IMR-90 (cell line): ENCODE measurements around the gene RDH12. TPM values are rescaled to one million over a fixed set of nuclear protein-coding genes. Genes with fewer than 3 reads are reported as not detected.

ENCODE experiments used
- ATAC-seq: fragments of 200-7000 bp; cut with Tn5 transposase; 2 replicates; pipeline ENCODE4 v1.9.1; 2020; ENCODE audit warnings: low read depth, mild to moderate bottlenecking, moderate library complexity
- BruUV-seq: library from RNA; stranded (reverse); fragments of 400-500 nt; replicated peaks from 2 replicates; lab custom pipeline; 2021; lab: Mats Ljungman, UMichigan
- CTCF ChIA-PET: fragments of 300-600 bp; formaldehyde crosslinking; extraction: SDS; loops from one replicate; lab custom pipeline; 2021; ENCODE audit warnings: antibody characterized with exemption; lab: Yijun Ruan, JAX
- POLR2A ChIA-PET: fragments of 300-600 bp; sonication (Branson Sonifier 250); formaldehyde crosslinking; loops from one replicate; lab custom pipeline; 2022; ENCODE audit warnings: antibody characterized with exemption; ENCODE audit not compliant: unreplicated experiment; lab: Charles Lee
- DNase-seq: peaks from one replicate; pipeline ENCODE4 v3.0.0; 2013
- H2AFZ ChIP-seq: replicated peaks from 2 replicates; pipeline ENCODE3; 2013; ENCODE audit warnings: low read length, mild to moderate bottlenecking; ENCODE audit not compliant: poor library complexity
- H2AK5ac ChIP-seq: 2 replicates; pipeline ENCODE4 v1.6.1; 2013; ENCODE audit warnings: low read depth, low read length, inconsistent platforms
- H2AK9ac ChIP-seq: replicated peaks from 2 replicates; pipeline ENCODE3; 2013; ENCODE audit warnings: mild to moderate bottlenecking, low read depth, low read length, moderate library complexity; ENCODE audit not compliant: poor library complexity
- H2BK120ac ChIP-seq: 2 replicates; pipeline ENCODE4 v1.6.1; 2013; ENCODE audit warnings: low read depth, low read length, inconsistent platforms
- H2BK15ac ChIP-seq: 3 replicates; pipeline ENCODE4 v1.6.1; 2013; ENCODE audit warnings: low read depth, low read length, inconsistent platforms
- H2BK20ac ChIP-seq: 2 replicates; pipeline ENCODE4 v1.6.1; 2013; ENCODE audit warnings: low read depth, mild to moderate bottlenecking, inconsistent platforms, low read length, moderate library complexity
- H2BK5ac ChIP-seq: 2 replicates; pipeline ENCODE4 v1.6.1; 2013; ENCODE audit warnings: mild to moderate bottlenecking, low read depth, low read length, inconsistent platforms; ENCODE audit not compliant: poor library complexity, severe bottlenecking
- H3K14ac ChIP-seq: replicated peaks from 2 replicates; pipeline ENCODE4 v1.6.1; 2013; ENCODE audit warnings: low read depth, low read length, inconsistent platforms
- H3K18ac ChIP-seq: 2 replicates; pipeline ENCODE4 v1.6.1; 2013; ENCODE audit warnings: low read depth, low read length, control low read depth
- H3K23ac ChIP-seq: 2 replicates; pipeline ENCODE4 v1.6.1; 2013; ENCODE audit warnings: low read depth, low read length, inconsistent platforms
- H3K27ac ChIP-seq: 2 replicates; pipeline ENCODE4 v1.5.1; 2013; ENCODE audit warnings: mild to moderate bottlenecking, control low read depth, low read length; ENCODE audit not compliant: insufficient read depth
- H3K27me3 ChIP-seq: 2 replicates; pipeline ENCODE4 v1.6.1; 2013; ENCODE audit warnings: low read length; ENCODE audit not compliant: control insufficient read depth, insufficient read depth
- H3K36me3 ChIP-seq: 2 replicates; pipeline ENCODE4 v1.6.1; 2013; ENCODE audit warnings: low read length, mixed read lengths; ENCODE audit not compliant: control insufficient read depth, insufficient read depth
- H3K4ac ChIP-seq: 2 replicates; pipeline ENCODE4 v1.6.1; 2013; ENCODE audit warnings: low read depth, low read length, inconsistent platforms
- H3K4me1 ChIP-seq: 2 replicates; pipeline ENCODE4 v1.6.1; 2013; ENCODE audit warnings: low read length, mixed read lengths; ENCODE audit not compliant: control insufficient read depth, insufficient read depth
- H3K4me2 ChIP-seq: 2 replicates; pipeline ENCODE4 v1.6.1; 2013; ENCODE audit warnings: low read depth, mild to moderate bottlenecking, control low read depth, low read length, moderate library complexity
- H3K4me3 ChIP-seq: 2 replicates; pipeline ENCODE4 v1.5.1; 2013; ENCODE audit warnings: low read depth, mild to moderate bottlenecking, control low read depth, low read length, moderate library complexity; ENCODE audit not compliant: insufficient read depth
- H3K56ac ChIP-seq: 2 replicates; pipeline ENCODE4 v1.6.1; 2013; ENCODE audit warnings: low read length, inconsistent platforms; ENCODE audit not compliant: insufficient read depth; ENCODE audit errors: extremely low read depth
- H3K79me1 ChIP-seq, 2 experiments: 2 replicates each; pipeline ENCODE4 v1.6.1; 2013; ENCODE audit warnings: low read length in 2 of 2, inconsistent platforms in 1 of 2, low read depth in 1 of 2
- H3K9ac ChIP-seq: 2 replicates; pipeline ENCODE4 v1.6.1; 2013; ENCODE audit warnings: low read depth, low read length, control low read depth
- H3K9me1 ChIP-seq: 2 replicates; pipeline ENCODE4 v1.6.1; 2013; ENCODE audit warnings: low read length, inconsistent platforms; ENCODE audit not compliant: insufficient read depth
- H3K9me3 ChIP-seq: 2 replicates; pipeline ENCODE4 v1.6.1; 2013; ENCODE audit warnings: low read length; ENCODE audit not compliant: control insufficient read depth, insufficient read depth
- H4K20me1 ChIP-seq: 2 replicates; pipeline ENCODE4 v1.6.1; 2013; ENCODE audit warnings: low read length, inconsistent platforms; ENCODE audit not compliant: insufficient read depth
- H4K5ac ChIP-seq: 2 replicates; pipeline ENCODE4 v1.6.1; 2013; ENCODE audit warnings: mild to moderate bottlenecking, low read depth, low read length, control low read depth
- H4K8ac ChIP-seq, 2 experiments: 2 replicates each; pipeline ENCODE4 v1.6.1; 2013; ENCODE audit warnings: low read depth in 2 of 2, low read length in 2 of 2, control low read depth in 1 of 2, inconsistent platforms in 1 of 2
- H4K91ac ChIP-seq: 2 replicates; pipeline ENCODE4 v1.6.1; 2013; ENCODE audit warnings: low read depth, low read length, inconsistent platforms; ENCODE audit not compliant: insufficient read depth
- BHLHE40 ChIP-seq: fragments of 150-350 bp; IDR thresholded peaks from 2 replicates; pipeline ENCODE4 v1.6.1; 2016; ENCODE audit warnings: mild to moderate bottlenecking, low read depth, low read length
- CEBPB ChIP-seq: IDR thresholded peaks from 2 replicates; pipeline ENCODE4 v1.6.1; 2012; ENCODE audit warnings: low read depth, low read length, improper control_type of control experiment
- CHD1 ChIP-seq: IDR thresholded peaks from 2 replicates; pipeline ENCODE4 v1.6.1; 2012; ENCODE audit warnings: low read depth, low read length, improper control_type of control experiment
- ELK1 ChIP-seq: fragments of 150-350 bp; IDR thresholded peaks from 2 replicates; pipeline ENCODE4 v1.6.1; 2016; ENCODE audit warnings: low read depth, mild to moderate bottlenecking, low read length, moderate library complexity, borderline replicate concordance
- FOS ChIP-seq: fragments of 150-350 bp; IDR thresholded peaks from 2 replicates; pipeline ENCODE4 v1.6.1; 2016; ENCODE audit warnings: low read depth, low read length
- MAFK ChIP-seq: IDR thresholded peaks from 2 replicates; pipeline ENCODE4 v1.6.1; 2012; ENCODE audit warnings: low read depth, low read length, improper control_type of control experiment
- MAZ ChIP-seq: IDR thresholded peaks from 2 replicates; pipeline ENCODE4 v1.6.1; 2012; ENCODE audit warnings: low read depth, mild to moderate bottlenecking, low read length, improper control_type of control experiment, moderate library complexity, borderline replicate concordance
- MXI1 ChIP-seq: IDR thresholded peaks from 2 replicates; pipeline ENCODE4 v1.6.1; 2012; ENCODE audit warnings: low read depth, mild to moderate bottlenecking, low read length, moderate library complexity, borderline replicate concordance
- NFE2L2 ChIP-seq: fragments of 150-350 bp; IDR thresholded peaks from 2 replicates; pipeline ENCODE4 v1.6.1; 2016; ENCODE audit warnings: low read depth, mild to moderate bottlenecking, low read length
- POLR2A ChIP-seq: IDR thresholded peaks from 2 replicates; pipeline ENCODE4 v1.6.1; 2012; ENCODE audit warnings: mild to moderate bottlenecking, low read depth, low read length
- RAD21 ChIP-seq: IDR thresholded peaks from 2 replicates; pipeline ENCODE4 v1.6.1; 2012; ENCODE audit warnings: low read length, improper control_type of control experiment
- RCOR1 ChIP-seq: IDR thresholded peaks from 2 replicates; pipeline ENCODE4 v1.6.1; 2012; ENCODE audit warnings: mild to moderate bottlenecking, low read length, improper control_type of control experiment; ENCODE audit not compliant: insufficient replicate concordance
- RFX5 ChIP-seq: IDR thresholded peaks from 2 replicates; pipeline ENCODE4 v1.8.0; 2012; ENCODE audit warnings: low read depth, mild to moderate bottlenecking, low read length, moderate library complexity
- SMC3 ChIP-seq: fragments of 150-350 bp; IDR thresholded peaks from 2 replicates; pipeline ENCODE4 v1.6.1; 2016; ENCODE audit warnings: low read depth, mild to moderate bottlenecking, antibody characterized with exemption, low read length, moderate library complexity
- WGBS, 2 experiments: methylation state at CpG; one replicate each; pipeline versions ENCODE4 v1.1.5 to v1.1.7; 2013; ENCODE audit warnings: missing lambda C conversion rate in 2 of 2; ENCODE audit not compliant: insufficient read length in 1 of 2; ENCODE audit errors: extremely low coverage in 2 of 2; 5-methylcytosine and 5-hydroxymethylcytosine counted together
- dilution Hi-C: fragments of 300-500 bp; cut with HindIII; formaldehyde crosslinking; loops from one replicate; pipeline ENCODE4 v1.14.3; 2018; ENCODE audit warnings: low sequenced_read_pairs; ENCODE audit not compliant: unreplicated experiment
- in situ Hi-C: fragments of 300-500 bp; cut with MboI; formaldehyde crosslinking; loops from 3 replicates; pipeline ENCODE4 v1.14.3; 2019; ENCODE audit warnings: low sequenced_read_pairs, inconsistent platforms, mixed read lengths
- intact Hi-C: fragments of 100-400 bp; cut with micrococcal nuclease; formaldehyde crosslinking; loops from 2 replicates; pipeline ENCODE4 v1.10.0; 2022
- polyA plus RNA-seq, 3 experiments: library from polyadenylated mRNA; depleted of rRNA; stranded (reverse); fragments of >200 nt; gene quantifications; 2 replicates each; pipeline ENCODE4 v1.2.3, GENCODE V29; 2012; ENCODE audit warnings: low replicate concordance in 1 of 3
- total RNA-seq: library from RNA; depleted of rRNA; stranded (reverse); fragments of >200 nt; gene quantifications from 2 replicates; pipeline ENCODE4 v1.2.3, GENCODE V29; 2012
- TF ChIP-seq, protein P1 (sequence below): conservative IDR thresholded peaks from 2 replicates; pipeline ENCODE4 v1.5.1; 2012; ENCODE audit warnings: mild to moderate bottlenecking, low read depth, low read length, improper control_type of control experiment
- TF ChIP-seq, protein P2 (sequence below): fragments of 150-350 bp; IDR thresholded peaks from 2 replicates; pipeline ENCODE4 v1.6.1; 2017; ENCODE audit warnings: mild to moderate bottlenecking, antibody characterized with exemption, low read length, low read depth

Gene RDH12
- total and polyA plus RNA-seq, 2 of the 4 experiments (the other 2 are of a cell fraction), result not detected

DNA sequence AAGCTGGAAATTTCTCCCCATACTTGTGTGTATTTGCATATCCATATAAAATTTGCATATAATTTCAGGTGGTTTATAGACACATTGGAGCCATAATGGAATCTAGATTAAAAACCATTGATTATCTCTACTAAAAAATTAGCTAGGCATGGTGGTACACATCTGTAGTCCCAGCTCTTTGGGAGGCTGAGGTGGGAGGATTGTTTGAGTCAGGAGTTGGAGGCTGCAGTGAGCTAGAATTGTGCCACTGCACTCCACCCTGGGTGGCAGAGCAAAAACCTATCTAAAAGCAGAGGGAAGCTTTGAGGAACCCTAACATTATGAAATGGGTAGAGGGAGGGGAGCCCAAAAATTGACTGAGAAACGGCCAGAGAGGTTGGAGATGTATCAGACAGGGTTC is 3.5 kb upstream of the RDH12 start:
- Histone ChIP-seq H4K20me1 (peaks cover 4% of the 10 kb centered on the region; the same call in 1 of the 2 replicates), H4K8ac (no peak overlapping the region), H3K79me1 (peaks cover 5 to 16% of the 10 kb centered on the region in 2 experiments; a peak in 3 of 4 replicates), H2BK120ac (no peak overlapping the region), H3K4me3 (no peak overlapping the region), H3K4me2 (no peak overlapping the region), H3K36me3 (no peaks in the 10 kb centered on the region; the same call in 1 of the 2 replicates), H3K23ac (no peak overlapping the region), H3K9me1 (peaks cover 5% of the 10 kb centered on the region; the same call in 1 of the 2 replicates), H3K4me1 (peaks cover 3% of the 10 kb centered on the region), H3K4ac (no peak overlapping the region), H3K18ac (no peak overlapping the region), H2BK15ac (no peak overlapping the region), H4K91ac (no peak overlapping the region), H2AK9ac (no peak overlapping the region), H4K5ac (no peak overlapping the region), H3K9me3 (no peaks in the 10 kb centered on the region), H2BK5ac (no peak overlapping the region), H3K56ac (no peak overlapping the region), H2AFZ (no peak overlapping the region), H3K27me3 (no peaks in the 10 kb centered on the region), H2BK20ac (no peak overlapping the region), H3K14ac (no peak overlapping the region), H3K9ac (no peak overlapping the region), H2AK5ac (no peak overlapping the region), H3K27ac (no peak overlapping the region)
- no CpG with 5 or more reads among the region's 1 CpG for WGBS, 2 experiments
- DNase-seq (no peak), ATAC-seq (no peak)
- no TSS peak for BruUV-seq
- intact Hi-C loops, result no loop called here
- TF ChIP-seq POLR2A (no peak), NFE2L2 (no peak), RCOR1 (no peak), MAFK (no peak), FOS (no peak), CHD1 (no peak), MAZ (no peak), MXI1 (no peak), BHLHE40 (no peak), RAD21 (no peak), SMC3 (no peak), RFX5 (no peak), CEBPB (no peak), ELK1 (no peak)
- TF ChIP-seq, protein P1, sequence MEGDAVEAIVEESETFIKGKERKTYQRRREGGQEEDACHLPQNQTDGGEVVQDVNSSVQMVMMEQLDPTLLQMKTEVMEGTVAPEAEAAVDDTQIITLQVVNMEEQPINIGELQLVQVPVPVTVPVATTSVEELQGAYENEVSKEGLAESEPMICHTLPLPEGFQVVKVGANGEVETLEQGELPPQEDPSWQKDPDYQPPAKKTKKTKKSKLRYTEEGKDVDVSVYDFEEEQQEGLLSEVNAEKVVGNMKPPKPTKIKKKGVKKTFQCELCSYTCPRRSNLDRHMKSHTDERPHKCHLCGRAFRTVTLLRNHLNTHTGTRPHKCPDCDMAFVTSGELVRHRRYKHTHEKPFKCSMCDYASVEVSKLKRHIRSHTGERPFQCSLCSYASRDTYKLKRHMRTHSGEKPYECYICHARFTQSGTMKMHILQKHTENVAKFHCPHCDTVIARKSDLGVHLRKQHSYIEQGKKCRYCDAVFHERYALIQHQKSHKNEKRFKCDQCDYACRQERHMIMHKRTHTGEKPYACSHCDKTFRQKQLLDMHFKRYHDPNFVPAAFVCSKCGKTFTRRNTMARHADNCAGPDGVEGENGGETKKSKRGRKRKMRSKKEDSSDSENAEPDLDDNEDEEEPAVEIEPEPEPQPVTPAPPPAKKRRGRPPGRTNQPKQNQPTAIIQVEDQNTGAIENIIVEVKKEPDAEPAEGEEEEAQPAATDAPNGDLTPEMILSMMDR, result no peak
- TF ChIP-seq, protein P2, sequence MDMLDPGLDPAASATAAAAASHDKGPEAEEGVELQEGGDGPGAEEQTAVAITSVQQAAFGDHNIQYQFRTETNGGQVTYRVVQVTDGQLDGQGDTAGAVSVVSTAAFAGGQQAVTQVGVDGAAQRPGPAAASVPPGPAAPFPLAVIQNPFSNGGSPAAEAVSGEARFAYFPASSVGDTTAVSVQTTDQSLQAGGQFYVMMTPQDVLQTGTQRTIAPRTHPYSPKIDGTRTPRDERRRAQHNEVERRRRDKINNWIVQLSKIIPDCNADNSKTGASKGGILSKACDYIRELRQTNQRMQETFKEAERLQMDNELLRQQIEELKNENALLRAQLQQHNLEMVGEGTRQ, result no peak
- dilution Hi-C loops, result no loop called here
- in situ Hi-C loops, result no loop called here
- POLR2A ChIA-PET, result no interaction called here
- CTCF ChIA-PET, result no interaction called here
